ENCODE data around the gene NFAM1.

GRCh38 chr22:42365942-42366695, 66.1 kb downstream of the NFAM1 start:
- TF ChIP-seq CTCF (IDR thresholded peaks at IDR 0.05) (no peak), POLR2A (IDR thresholded peaks at IDR 0.05) (no peak)
